A549 (cell line): Measurements from ENCODE around the gene SRCAP. TPM values are rescaled to one million over a fixed set of nuclear protein-coding genes. Genes with fewer than 3 reads are reported as not detected.
A peak's percentile ranks its signal among the peaks of the same experiment; 100 is the strongest.

Source experiments
- ATAC-seq, 2 experiments: fragments of 200-7000 bp in 1 of 2; fragments of >200 bp in 1 of 2; cut with Nextera tagmentation in 1 of 2; cut with Tn5 transposase in 1 of 2; 3 replicates each; pipeline versions ENCODE4 v1.8.0 to v1.9.1; 2018 to 2020; ENCODE audit warnings: mild to moderate bottlenecking in 1 of 2, moderate library complexity in 1 of 2
- CTCF ChIA-PET: fragments of 300-600 bp; sonication (Branson Sonifier 250); formaldehyde crosslinking; extraction: SDS; loops from one replicate; lab custom pipeline; 2021; ENCODE audit warnings: antibody characterized with exemption, inconsistent platforms; lab: Yijun Ruan, JAX
- POLR2A ChIA-PET: fragments of 350-600 bp; formaldehyde crosslinking; extraction: SDS; loops from one replicate; lab custom pipeline; 2021; ENCODE audit warnings: antibody characterized with exemption, inconsistent platforms; lab: Yijun Ruan, JAX
- DNase-seq, 2 experiments: peaks; one replicate each; pipeline versions ENCODE4 v3.0.0 to v3.0.0-alpha.2; 2011 to 2016; ENCODE audit warnings: low read depth in 1 of 2, low spot score in 1 of 2
- FAIRE-seq: peaks from 2 replicates; lab custom pipeline; 2011; peaks lifted over from hg19 to GRCh38; lab: Jason Lieb, UNC
- H3K27ac ChIP-seq, 2 experiments: fragments of >200 bp; sonication (Bioruptor Twin); formaldehyde crosslinking; 3 replicates each; pipeline ENCODE4 v1.5.1; 2016 to 2017
- H3K4me1 ChIP-seq: fragments of >200 bp; sonication (Bioruptor Twin); formaldehyde crosslinking; 3 replicates; pipeline ENCODE4 v1.6.1; 2016
- H3K4me2 ChIP-seq: fragments of >200 bp; sonication (Bioruptor Twin); formaldehyde crosslinking; 3 replicates; pipeline ENCODE4 v1.6.1; 2016
- H3K4me3 ChIP-seq: fragments of >200 bp; sonication (Bioruptor Twin); formaldehyde crosslinking; 3 replicates; pipeline ENCODE4 v1.5.1; 2016
- H3K9me3 ChIP-seq: fragments of >200 bp; sonication (Bioruptor Twin); formaldehyde crosslinking; 3 replicates; pipeline ENCODE4 v1.6.1; 2016
- CBX8 ChIP-seq: fragments of 200-600 bp; sonication (generic); IDR thresholded peaks from 2 replicates; pipeline ENCODE4 v1.6.1; 2016
- CTCF ChIP-seq: fragments of >200 bp; sonication (Bioruptor Twin); formaldehyde crosslinking; IDR thresholded peaks from 3 replicates; pipeline ENCODE4 v1.5.1; 2016
- FOSB ChIP-seq: fragments of 250-450 bp; sonication (Bioruptor Pico); IDR thresholded peaks from 2 replicates; pipeline ENCODE4 v1.5.0; 2020; ENCODE audit warnings: mild to moderate bottlenecking, moderate library complexity
- JUN ChIP-seq, 2 experiments: fragments of >200 bp; sonication (Bioruptor Twin); formaldehyde crosslinking; IDR thresholded peaks; 2 replicates in 1 of 2; 3 replicates in 1 of 2; pipeline ENCODE4 v1.6.1; 2016 to 2017
- KDM5A ChIP-seq: fragments of 200-600 bp; sonication (generic); IDR thresholded peaks from 2 replicates; pipeline ENCODE4 v1.6.1; 2016; ENCODE audit warnings: antibody characterized with exemption, mild to moderate bottlenecking
- MAX ChIP-seq: IDR thresholded peaks from 2 replicates; pipeline ENCODE4 v1.6.1; 2012
- MAZ ChIP-seq: fragments of 150-350 bp; IDR thresholded peaks from 2 replicates; pipeline ENCODE4 v1.6.1; 2014; ENCODE audit warnings: antibody characterized with exemption, low read depth, low read length, borderline replicate concordance
- POLR2A ChIP-seq: IDR thresholded peaks from 2 replicates; pipeline ENCODE4 v1.6.1; 2012; ENCODE audit warnings: mild to moderate bottlenecking, low read length
- POLR2AphosphoS2 ChIP-seq: conservative IDR thresholded peaks from 2 replicates; pipeline ENCODE4 v1.6.1; 2012; ENCODE audit warnings: low read length, improper control_type of control experiment, inconsistent platforms
- TFCP2L1 ChIP-seq: fragments of 250-450 bp; sonication (Bioruptor Pico); IDR thresholded peaks from 2 replicates; pipeline ENCODE4 v1.5.0; 2021; ENCODE audit warnings: mild to moderate bottlenecking
- WGBS: methylation state at CpG from one replicate; pipeline ENCODE4 v1.1.6; 2017; ENCODE audit errors: missing lambda C conversion rate; 5-methylcytosine and 5-hydroxymethylcytosine counted together
- polyA plus RNA-seq, 4 experiments: library from polyadenylated mRNA; depleted of rRNA in 3 of 4; stranded (reverse); fragments of >200 nt; fragmentation: RNase III in 1 of 4; extraction: RNeasy Plus Mini Kit Qiagen cat#74134 plus additional on column Dnase treatment in 1 of 4; gene quantifications; 2 replicates in 3 of 4; 3 replicates in 1 of 4; pipeline ENCODE4 v1.2.3, GENCODE V29; 2011 to 2017

The SRCAP gene
- polyA plus RNA-seq, 2 of the 4 experiments (the other 2 are of a cell fraction): 6.2 to 19.9 TPM

- Histone ChIP-seq H3K4me2 (peak overlapping the region; percentile 96), H3K27ac (peak overlapping the region; percentile 87 to 99), H3K4me1 (peaks cover 23% of the 10 kb centered on the region), H3K4me3 (peak overlapping the region; percentile 90), H3K9me3 (no peaks in the 10 kb centered on the region)
- TF ChIP-seq POLR2AphosphoS2 (no peak; the same call in 1 of the 2 replicates), JUN (IDR thresholded peaks at IDR 0.05) (peak in 1 of 2 experiments; percentile 54; a peak in 3 of 5 replicates), MAX (peak; percentile 64), CTCF (peak; percentile 4; the same call in 1 of the 3 replicates), MAZ (peak; percentile 12; the same call in 1 of the 2 replicates)
- ATAC-seq (peak; percentile 56 to 57), DNase-seq (peak; percentile 78 to 99), FAIRE-seq (no peak)
- ChIA-PET CTCF (interaction anchor here (0.6 to 3.8 kb wide), 12 partner anchors 8 to 229 kb away, joined by 3 to 39 read pairs (median 3); partner anchors contain the start of genes DCTPP1 and PRR14), POLR2A (interaction anchor here (0.6 to 2.1 kb wide), 17 partner anchors 9 to 594 kb away, joined by 3 to 14 read pairs (median 4); partner anchors contain the start of genes ALDOA, KAT8, PHKG2 and PRR14)
- under 1% methylated on average over 26 of the region's 64 CpGs for WGBS
Observed at GRCh38 chr16:30658731-30659506, 40.1 kb upstream of the SRCAP start.

- ChIA-PET CTCF (interaction anchor here (0.6 to 3.8 kb wide), 10 partner anchors 9 to 222 kb away, joined by 3 to 39 read pairs (median 3); partner anchors contain the start of gene PRR14), POLR2A (interaction anchor here (0.9 to 2.1 kb wide), 7 partner anchors 9 to 133 kb away, joined by 3 to 14 read pairs (median 8); partner anchors contain the start of genes PHKG2 and PRR14)
- TF ChIP-seq CTCF (0 out of 3 replicates have a peak, but pooled peaks have one; percentile 7), TFCP2L1 (CRISPR knock-in tag) (no peak)
- Histone ChIP-seq H3K4me3 (peak overlapping the region; percentile 90), H3K9me3 (no peaks in the 10 kb centered on the region), H3K4me1 (peaks cover 23% of the 10 kb centered on the region), H3K4me2 (peak overlapping the region; percentile 96), H3K27ac (peak overlapping the region; percentile 87 to 99)
- 2% methylated on average over 44 of the region's 84 CpGs for WGBS
- FAIRE-seq (no peak), ATAC-seq (no peak), DNase-seq (no peak)
Observed at GRCh38 chr16:30659507-30660423, 39.2 kb upstream of the SRCAP start.

- WGBS: 63% methylated on average over 21 of the region's 21 CpGs
Observed at GRCh38 chr16:30660424-30661261, 38.3 kb upstream of the SRCAP start.

More at GRCh38 chr16:30660424-30661261, 38.3 kb upstream of the SRCAP start:
- Histone ChIP-seq H3K4me1 (peaks cover 23% of the 10 kb centered on the region), H3K9me3 (no peaks in the 10 kb centered on the region), H3K27ac (peak overlapping the region; percentile 87 to 99), H3K4me2 (peak overlapping the region; percentile 96), H3K4me3 (peak overlapping the region; percentile 90)
- ChIA-PET POLR2A (interaction anchor here (1.1 to 1.3 kb wide), 2 partner anchors 13 to 27 kb away, joined by 3 read pairs; no protein-coding TSS in a partner anchor), CTCF (interaction anchor here (1.5 to 3.8 kb wide), 4 partner anchors 10 to 35 kb away, joined by 3 to 39 read pairs (median 16); partner anchors contain the start of gene PRR14)
- DNase-seq (no peak), ATAC-seq (no peak), FAIRE-seq (no peak)
- TF ChIP-seq FOSB (CRISPR knock-in tag): no peak
- no peak for TF ChIP-seq POLR2A
- no peak for TF ChIP-seq CBX8
- no peak for TF ChIP-seq KDM5A
